ENCODE data around the gene CYP2R1.
A peak's percentile ranks its signal among the peaks of the same experiment; 100 is the strongest.

Gene CYP2R1, protein sequence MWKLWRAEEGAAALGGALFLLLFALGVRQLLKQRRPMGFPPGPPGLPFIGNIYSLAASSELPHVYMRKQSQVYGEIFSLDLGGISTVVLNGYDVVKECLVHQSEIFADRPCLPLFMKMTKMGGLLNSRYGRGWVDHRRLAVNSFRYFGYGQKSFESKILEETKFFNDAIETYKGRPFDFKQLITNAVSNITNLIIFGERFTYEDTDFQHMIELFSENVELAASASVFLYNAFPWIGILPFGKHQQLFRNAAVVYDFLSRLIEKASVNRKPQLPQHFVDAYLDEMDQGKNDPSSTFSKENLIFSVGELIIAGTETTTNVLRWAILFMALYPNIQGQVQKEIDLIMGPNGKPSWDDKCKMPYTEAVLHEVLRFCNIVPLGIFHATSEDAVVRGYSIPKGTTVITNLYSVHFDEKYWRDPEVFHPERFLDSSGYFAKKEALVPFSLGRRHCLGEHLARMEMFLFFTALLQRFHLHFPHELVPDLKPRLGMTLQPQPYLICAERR

DNA sequence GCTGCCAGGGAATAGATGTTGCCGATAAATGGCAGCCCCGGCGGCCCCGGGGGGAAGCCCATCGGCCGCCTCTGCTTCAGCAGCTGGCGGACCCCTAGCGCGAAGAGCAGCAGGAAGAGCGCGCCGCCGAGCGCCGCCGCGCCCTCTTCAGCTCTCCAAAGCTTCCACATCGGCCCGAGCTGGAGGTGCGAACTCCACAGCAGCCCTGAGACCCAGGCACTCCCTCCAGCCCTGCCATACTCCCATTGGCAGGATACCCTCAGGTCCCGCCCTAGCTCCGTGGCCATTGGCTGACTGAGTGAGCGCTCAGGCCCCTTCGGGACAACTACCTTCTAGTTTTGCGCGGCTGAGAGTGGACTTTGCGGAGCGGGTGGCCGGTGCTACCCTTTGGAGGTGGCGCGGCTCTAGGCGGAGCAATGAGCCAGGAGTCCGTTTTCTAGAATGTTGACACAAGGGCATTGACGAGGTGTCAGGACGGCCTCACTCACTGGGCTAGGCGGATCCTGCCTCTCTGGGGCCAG is at the start of gene CYP2R1:
Gene CYP2R1 (minus strand): TSS at position 196 of the 521 bp plus-strand sequence. CDS start 26 bp downstream, at position 170.
- peak within 1 kb of the TSS; percentile 76 for H3K4me3 ChIP-seq (replicated peaks; ENCODE audit: low read depth, low read length)
- peak; percentile 98 for DNase-seq (ENCODE audit: low read depth)
- TF ChIP-seq, protein P1, sequence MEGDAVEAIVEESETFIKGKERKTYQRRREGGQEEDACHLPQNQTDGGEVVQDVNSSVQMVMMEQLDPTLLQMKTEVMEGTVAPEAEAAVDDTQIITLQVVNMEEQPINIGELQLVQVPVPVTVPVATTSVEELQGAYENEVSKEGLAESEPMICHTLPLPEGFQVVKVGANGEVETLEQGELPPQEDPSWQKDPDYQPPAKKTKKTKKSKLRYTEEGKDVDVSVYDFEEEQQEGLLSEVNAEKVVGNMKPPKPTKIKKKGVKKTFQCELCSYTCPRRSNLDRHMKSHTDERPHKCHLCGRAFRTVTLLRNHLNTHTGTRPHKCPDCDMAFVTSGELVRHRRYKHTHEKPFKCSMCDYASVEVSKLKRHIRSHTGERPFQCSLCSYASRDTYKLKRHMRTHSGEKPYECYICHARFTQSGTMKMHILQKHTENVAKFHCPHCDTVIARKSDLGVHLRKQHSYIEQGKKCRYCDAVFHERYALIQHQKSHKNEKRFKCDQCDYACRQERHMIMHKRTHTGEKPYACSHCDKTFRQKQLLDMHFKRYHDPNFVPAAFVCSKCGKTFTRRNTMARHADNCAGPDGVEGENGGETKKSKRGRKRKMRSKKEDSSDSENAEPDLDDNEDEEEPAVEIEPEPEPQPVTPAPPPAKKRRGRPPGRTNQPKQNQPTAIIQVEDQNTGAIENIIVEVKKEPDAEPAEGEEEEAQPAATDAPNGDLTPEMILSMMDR (IDR thresholded peaks at IDR 0.05; ENCODE audit: low read length, missing control alignments) = no peak

GRCh38 chr11:14938936-14939335 is 46.9 kb upstream of the CYP2R1 start:
- no peak overlapping the region for H3K4me3 ChIP-seq (replicated peaks; ENCODE audit: low read depth, low read length)
- TF ChIP-seq, protein P1 (IDR thresholded peaks at IDR 0.05; ENCODE audit: low read length, missing control alignments) = no peak
- no peak for DNase-seq (ENCODE audit: low read depth)

DNA sequence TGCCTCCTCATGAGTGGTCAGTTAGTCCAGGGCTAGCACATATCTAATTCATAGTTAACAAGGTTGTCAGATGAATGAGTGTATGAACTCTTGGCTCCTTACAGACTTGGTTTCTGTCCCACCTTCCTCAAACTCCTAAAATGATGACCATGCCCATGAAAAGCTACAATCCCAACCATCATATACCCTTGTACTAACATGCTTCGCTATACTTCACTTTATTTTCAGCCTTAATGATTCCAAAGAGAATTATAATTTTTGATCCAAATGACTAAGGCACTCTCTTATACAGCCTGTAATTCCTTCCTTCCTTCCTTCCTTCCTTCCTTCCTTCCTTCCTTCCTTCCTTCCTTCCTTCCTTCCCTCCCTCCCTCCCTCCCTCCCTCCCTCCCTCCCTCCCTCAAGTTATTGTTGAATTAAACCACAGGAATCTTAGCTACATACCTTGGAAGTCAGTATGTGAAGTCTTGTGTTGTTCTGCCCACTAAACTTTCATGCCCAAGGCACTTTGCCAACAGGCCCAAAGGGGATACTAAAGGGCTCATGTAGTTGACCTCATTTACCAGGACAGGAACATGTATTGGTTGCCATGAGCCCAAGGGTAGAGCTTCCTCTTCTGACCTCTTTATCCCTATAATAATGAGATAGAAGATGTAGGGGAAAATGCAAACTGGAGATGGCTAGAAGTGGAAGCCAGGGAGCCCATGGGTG is 42.8 kb upstream of the CYP2R1 start:
- no peak for DNase-seq (ENCODE audit: low read depth)
- TF ChIP-seq, protein P1 (IDR thresholded peaks at IDR 0.05; ENCODE audit: low read length, missing control alignments) = no peak
- H3K4me3 ChIP-seq (replicated peaks; ENCODE audit: low read depth, low read length) = no peak overlapping the region

DNA sequence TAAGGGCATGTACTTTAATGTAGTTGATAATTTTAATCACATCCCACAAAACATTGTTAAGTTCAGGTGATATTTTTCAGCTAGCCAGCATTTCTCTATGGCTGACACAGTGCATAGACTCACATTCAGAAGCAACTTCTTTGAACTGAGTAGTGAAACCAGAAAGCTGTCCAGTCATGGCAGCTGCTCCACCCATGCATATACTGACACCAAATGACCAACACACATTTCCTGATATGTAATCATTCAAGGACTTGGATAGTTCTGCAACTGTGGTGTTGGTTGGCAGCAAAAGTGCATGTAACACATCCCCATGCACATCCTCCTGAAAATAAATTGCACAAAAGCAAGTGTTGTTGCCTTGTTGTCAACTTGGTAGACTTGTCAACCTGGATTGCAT is 40.4 kb upstream of the CYP2R1 start:
- DNase-seq (ENCODE audit: low read depth) = no peak
- TF ChIP-seq, protein P1 (IDR thresholded peaks at IDR 0.05; ENCODE audit: low read length, missing control alignments) = no peak
- no peak overlapping the region for H3K4me3 ChIP-seq (replicated peaks; ENCODE audit: low read depth, low read length)

GRCh38 chr11:14930369-14930768 is 38.3 kb upstream of the CYP2R1 start:
- TF ChIP-seq, protein P1 (IDR thresholded peaks at IDR 0.05; ENCODE audit: low read length, missing control alignments) = no peak
- no peak overlapping the region for H3K4me3 ChIP-seq (replicated peaks; ENCODE audit: low read depth, low read length)
- no peak for DNase-seq (ENCODE audit: low read depth)

- no peak overlapping the region for H3K4me3 ChIP-seq (replicated peaks; ENCODE audit: low read depth, low read length)
- peak; percentile 4 for DNase-seq (ENCODE audit: low read depth)
- TF ChIP-seq, protein P1 (IDR thresholded peaks at IDR 0.05; ENCODE audit: low read length, missing control alignments) = no peak
These were observed 35.1 kb upstream of the CYP2R1 start for GRCh38 chr11:14927146-14927545.

Measured in fibroblast of pulmonary artery (primary cell).